ENCODE results near the gene JADE2.
"Not testable (repeated sequence)": the region's sequence is repeated elsewhere in the genome, so short reads cannot be mapped to it uniquely, and the experiment has no call there.

JADE2 gene

GRCh38 chr5:134524826-134525682, at the start of gene JADE2:
JADE2 (plus strand) TSS chr5:134525670; CDS start chr5:134535858, 10,188 bp downstream.
- peak; percentile 22 for DNase-seq

- DNase-seq = no peak
Observed at GRCh38 chr5:134477462-134478245, 47.8 kb upstream of the JADE2 start.

DNA sequence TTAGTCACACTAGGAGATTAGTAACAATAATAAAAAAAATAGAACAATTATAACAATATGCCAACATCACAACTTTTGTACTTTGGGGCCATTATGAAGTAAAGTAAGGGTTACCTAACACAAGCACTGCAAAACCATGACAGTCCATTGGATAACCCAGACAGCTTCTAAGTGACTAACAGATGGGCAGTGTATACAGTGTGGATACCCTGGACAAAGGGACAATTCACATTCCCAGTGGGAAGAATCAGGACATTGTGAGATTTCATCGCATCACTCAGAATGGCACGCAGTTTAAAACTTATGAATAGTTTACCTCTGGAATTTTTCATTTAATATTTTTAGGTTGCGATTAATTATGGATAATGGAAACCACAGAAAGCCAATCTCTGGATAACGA, 45.6 kb upstream of the JADE2 start:
- DNase-seq = no peak

GRCh38 chr5:134489227-134489944, 36.1 kb upstream of the JADE2 start:
- no peak for DNase-seq

DNA sequence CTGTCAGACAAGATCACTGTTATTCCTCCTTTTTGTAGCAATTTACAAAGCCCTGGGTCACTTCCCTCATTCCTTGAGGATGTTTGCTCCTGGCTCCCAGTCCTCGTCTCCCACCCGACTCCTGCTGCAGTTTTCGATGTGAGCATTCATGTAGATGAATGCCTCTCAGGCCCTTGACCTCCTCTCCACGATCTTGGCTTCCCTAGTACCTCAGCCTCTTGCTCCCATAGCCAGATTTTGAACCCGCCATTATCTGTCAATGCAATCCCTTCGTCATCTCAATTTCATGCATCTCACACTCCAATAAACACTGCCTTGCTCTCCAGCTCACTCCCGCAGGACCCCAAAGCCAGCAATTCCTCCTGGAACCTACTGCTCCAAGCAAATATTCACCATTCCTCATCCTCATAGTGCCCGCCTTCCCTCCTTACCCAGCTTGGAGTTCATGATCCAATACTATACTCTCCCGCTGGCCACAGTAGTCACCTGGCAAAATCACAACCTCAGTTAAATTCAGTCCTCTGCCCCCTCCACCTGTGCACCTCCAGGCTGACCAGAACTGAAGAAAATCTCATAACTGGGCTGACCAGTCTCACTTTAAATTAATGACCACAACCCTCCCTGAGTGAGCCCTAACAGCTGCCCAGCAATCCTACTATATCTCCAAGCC, 35.1 kb upstream of the JADE2 start:
- DNase-seq = no peak

DNA sequence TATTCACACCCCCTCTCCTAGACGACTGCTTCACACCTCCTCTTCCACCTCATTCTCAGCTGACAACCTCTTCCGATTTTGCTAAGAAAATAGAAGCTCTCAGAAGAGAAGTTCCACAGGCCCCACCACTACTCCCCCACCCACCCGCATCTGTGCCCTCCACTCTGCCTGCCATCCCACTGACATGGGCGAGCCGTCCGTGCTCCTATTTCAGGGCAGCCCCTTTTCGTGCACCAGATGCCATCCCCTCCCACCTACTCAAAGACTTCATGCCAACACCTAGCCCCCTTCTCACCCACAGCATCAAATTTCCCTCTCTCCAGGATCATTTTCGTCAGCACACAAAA, 34.6 kb upstream of the JADE2 start:
- DNase-seq = no peak

- DNase-seq = no peak
Observed at GRCh38 chr5:134491841-134492442, 33.5 kb upstream of the JADE2 start.

GRCh38 chr5:134492568-134492967, 32.9 kb upstream of the JADE2 start:
- no peak for DNase-seq

DNA sequence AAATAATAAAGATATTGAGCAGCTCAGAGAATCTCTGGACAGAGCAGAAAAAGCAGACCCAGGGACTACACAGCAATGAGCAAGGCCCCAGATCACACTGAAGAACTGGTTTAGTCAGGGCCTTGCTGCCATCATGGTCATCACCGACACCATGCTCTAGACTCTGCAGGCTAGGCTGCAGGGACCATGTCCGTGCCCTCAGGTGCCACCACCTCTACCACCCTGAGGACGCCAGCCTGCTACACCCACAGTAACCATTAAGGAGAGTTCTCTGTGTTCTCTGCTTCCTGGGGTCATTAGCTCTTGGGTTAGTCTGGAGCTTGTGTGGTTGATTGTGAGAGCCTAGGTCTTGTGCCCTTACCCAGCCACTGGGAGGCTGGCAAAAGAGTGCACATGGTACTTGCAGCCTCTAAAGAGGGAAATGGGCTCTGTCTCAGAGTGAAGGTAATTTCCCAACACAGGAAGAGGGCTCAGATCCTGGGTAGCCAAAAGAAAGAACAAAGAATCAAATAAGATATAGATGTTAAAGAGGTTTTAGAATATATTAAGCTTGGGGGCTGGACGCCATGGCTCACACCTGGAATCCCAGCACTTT, 31.9 kb upstream of the JADE2 start:
- DNase-seq = no peak

- no peak for DNase-seq
Observed at GRCh38 chr5:134494780-134495179, 30.7 kb upstream of the JADE2 start.

DNA sequence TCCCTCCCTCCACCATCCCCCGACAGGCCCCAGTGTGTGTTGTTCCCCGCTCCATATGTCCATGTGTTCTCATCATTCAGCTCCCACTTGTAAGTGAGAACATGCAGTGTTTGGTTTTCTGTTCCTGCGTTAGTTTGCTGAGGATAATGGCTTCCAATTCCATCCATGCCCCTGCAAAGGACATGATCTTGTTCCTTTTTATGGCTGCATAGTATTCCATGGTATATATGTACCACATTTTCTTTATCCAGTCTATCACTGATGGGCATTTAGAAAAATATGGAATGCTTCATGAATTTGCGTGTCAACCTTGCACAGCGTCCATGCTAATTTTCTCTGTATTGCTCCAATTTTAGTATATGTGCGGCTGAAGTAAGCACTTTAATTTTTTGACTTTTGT, 25.6 kb upstream of the JADE2 start:
- DNase-seq = not testable (repeated sequence)

DNA sequence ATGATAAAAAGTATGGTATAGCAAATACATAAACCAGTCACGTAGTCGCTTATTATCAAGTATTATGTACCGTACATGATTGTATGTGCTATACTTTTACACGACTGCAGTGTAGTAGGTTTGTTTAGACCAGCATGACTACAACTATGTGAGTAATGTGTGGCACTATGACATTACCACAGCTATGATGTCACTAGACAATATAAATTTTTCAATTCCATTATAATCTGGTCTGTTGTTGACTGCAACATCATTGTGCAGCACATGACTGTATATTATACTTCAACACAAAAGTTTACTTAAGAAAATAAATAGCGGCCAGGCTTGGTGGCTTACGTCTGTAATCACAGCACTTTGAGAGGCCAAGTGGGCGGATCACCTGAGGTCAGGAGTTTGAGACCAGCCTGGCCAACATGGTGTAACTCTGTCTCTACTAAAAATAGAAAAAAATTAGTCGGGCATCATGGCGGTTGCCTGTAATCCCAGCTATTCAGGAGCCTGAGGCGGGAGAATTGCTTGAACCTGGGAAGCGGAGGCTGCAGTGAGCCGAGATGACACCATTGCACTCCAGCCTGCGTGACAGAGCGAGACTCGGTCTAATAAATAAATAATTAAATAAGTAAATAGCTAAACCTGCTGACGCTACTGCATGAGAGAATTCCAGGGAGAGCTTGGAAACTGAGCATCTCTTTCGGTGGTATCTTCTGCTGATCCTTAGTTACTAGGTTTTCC, 24.6 kb upstream of the JADE2 start:
- no peak for DNase-seq

DNA sequence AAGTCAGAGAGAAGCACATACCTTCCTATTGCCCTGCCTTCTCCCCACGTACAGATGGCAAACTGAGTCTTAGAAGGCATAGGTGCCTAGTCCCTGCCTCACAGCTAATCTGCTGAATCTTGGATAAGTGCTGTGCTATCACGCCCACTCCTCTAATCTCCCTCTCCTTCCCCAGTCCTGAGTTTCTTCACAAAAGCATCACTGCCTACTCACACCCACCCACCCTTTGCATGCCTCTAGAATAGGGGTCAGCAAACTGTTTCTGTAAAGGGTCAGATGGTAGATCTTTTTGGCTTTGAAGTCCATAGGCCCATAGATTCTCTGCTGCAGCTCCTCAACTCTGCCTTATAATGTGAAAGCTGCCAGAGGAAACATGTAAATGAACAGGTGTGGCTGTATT, 23.2 kb upstream of the JADE2 start:
- DNase-seq = no peak

- no peak for DNase-seq
Observed at GRCh38 chr5:134503088-134503936, 22.2 kb upstream of the JADE2 start.

DNA sequence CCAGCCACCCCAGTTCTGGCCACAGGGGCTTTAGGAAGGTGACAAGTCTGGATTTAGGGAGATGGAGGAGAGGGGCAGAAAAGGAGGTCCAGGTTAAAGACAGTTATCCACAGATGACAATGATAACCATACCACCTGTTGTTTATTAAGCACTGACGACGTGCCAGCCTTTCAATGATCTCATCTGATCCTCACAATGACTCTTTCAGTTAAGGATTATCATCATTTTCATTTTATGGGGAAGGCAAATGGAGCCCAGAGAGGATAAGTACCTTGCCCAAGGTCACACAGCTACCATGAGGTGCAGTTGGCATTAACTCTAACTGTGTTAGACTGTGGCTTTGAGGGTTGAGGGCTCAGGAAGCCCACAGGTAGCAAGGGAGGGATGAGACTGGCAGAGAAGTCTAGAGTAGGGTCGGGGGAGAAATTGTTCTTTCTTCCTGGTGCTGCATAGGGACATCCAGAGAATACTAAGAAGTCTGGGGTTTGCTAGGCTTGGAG, 21.5 kb upstream of the JADE2 start:
- DNase-seq = no peak

DNA sequence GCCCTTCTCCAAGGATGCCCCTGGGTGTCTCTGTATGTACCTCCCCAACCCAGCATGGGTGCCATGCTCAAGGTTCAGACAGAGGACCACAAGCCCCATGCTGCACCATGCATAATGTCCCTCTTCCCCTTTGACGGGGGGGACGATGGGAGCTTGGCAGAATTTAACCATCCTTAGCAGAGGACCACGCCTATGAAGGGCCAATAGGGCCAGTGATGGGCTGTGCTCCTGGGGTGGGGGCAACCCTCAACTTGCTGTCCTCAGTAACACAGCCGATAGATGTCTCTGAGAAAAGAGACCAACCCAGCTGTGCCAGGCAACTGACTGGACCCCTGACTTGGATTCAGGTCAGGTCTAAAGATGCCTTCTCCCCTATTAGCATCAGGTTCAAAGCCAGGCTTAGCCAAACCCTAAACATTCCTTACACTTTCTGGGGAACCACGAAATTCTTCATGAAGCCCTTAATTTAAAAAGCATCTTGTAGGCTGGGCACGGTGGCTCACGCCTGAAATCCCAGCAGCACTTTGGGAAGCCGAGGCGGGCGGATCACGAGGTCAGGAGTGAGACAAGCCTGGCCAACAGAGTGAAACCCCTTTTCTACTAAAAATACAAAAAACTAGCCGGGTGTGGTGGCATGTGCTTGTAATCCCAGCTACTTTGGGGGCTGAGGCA, 20.7 kb upstream of the JADE2 start:
- DNase-seq = no peak

DNA sequence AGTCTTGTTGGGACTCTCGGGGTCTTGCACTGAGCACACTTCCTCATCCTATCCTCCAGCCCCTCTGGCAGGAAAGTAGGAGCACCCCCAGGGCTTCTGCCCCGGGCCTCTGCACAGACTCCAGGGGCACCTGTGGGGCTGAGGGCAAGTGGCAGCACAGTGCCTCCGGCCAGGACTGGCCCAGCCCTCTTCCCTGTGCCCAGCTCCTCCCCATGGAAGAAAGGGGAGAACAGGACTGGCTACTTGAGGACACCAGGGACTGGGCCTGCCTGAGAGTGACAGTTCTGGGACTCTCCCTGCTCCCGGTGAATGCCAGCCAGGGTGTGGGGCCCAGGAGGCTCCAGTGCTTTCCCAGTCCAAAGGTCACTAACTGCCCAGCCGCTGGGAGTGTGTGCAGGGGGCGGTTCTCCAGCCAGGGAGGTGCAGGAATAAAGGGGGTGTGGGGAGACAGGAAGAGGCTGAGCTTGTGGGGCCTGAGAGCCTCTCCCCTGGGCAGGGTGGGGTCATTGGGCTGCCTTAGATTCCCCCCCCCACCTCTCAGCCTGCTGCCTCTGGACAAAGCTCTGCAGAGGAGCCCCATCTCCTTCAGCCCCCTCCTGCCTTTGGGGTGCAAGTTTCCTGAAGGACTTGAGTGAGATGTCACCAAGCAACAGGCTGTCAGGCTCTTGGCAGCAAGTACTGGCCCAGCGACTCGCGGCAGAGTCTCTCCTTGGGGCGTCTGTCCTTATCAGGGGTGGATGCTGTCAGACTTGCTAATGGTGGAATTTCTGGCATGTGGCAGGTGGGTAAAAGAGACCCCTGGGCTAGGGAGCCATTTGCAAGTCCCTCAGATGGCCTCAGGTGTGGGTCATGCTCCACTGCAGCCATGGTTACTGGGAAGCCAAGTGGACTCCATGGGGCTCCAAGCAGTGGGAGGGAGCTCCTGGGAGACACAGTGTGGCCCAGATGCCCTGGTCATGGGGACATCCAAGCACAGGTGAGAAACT, 19.1 kb upstream of the JADE2 start:
- DNase-seq = no peak

GRCh38 chr5:134507452-134507851, 18.0 kb upstream of the JADE2 start:
- no peak for DNase-seq
